GM13977 (cell line): ENCODE results near the gene USF3.

Source experiments
- DNase-seq: peaks from one replicate; pipeline ENCODE4 v3.0.0; 2012; ENCODE audit warnings: low spot score
- CTCF ChIP-seq: IDR thresholded peaks from 2 replicates; pipeline ENCODE4 v1.5.1; 2012; ENCODE audit warnings: mild to moderate bottlenecking, control low read depth; ENCODE audit not compliant: insufficient read depth; ENCODE audit errors: extremely low read depth, missing control alignments
- in situ Hi-C: fragments of 300-500 bp; cut with MboI; formaldehyde crosslinking; loops from one replicate; pipeline ENCODE4 v1.12.0; 2022; ENCODE audit warnings: low sequenced_read_pairs, low pct_unique_long_range_greater_than_20kb, mixed read lengths, inconsistent platforms; ENCODE audit not compliant: unreplicated experiment

USF3 gene

GRCh38 chr3:113685124-113685523 lies 11.3 kb downstream of the USF3 start:
- in situ Hi-C loops: no loop called here
- TF ChIP-seq CTCF: no peak
- DNase-seq: no peak

GRCh38 chr3:113684271-113684819 lies 12.1 kb downstream of the USF3 start:
- in situ Hi-C loops: no loop called here
- no peak for DNase-seq
- TF ChIP-seq CTCF: no peak

GRCh38 chr3:113678773-113679172 lies 17.7 kb downstream of the USF3 start:
- DNase-seq: no peak
- TF ChIP-seq CTCF: no peak
- in situ Hi-C loops: no loop called here

- in situ Hi-C loops: no loop called here
- DNase-seq: no peak
Observed at GRCh38 chr3:113677737-113678136, 18.7 kb downstream of the USF3 start.

GRCh38 chr3:113676261-113676660 lies 20.2 kb downstream of the USF3 start:
- TF ChIP-seq CTCF: no peak
- in situ Hi-C loops: no loop called here
- DNase-seq: no peak

More at GRCh38 chr3:113677737-113678136, 18.7 kb downstream of the USF3 start:
- TF ChIP-seq CTCF: no peak

- in situ Hi-C loops: no loop called here
- no peak for TF ChIP-seq CTCF
- DNase-seq: no peak
Observed at GRCh38 chr3:113673593-113673992, 22.8 kb downstream of the USF3 start.

- DNase-seq: no peak
- in situ Hi-C loops: no loop called here
- no peak for TF ChIP-seq CTCF
Observed at GRCh38 chr3:113668015-113668414, 28.4 kb downstream of the USF3 start.
